ENCODE results near the gene TXNRD2.

DNA sequence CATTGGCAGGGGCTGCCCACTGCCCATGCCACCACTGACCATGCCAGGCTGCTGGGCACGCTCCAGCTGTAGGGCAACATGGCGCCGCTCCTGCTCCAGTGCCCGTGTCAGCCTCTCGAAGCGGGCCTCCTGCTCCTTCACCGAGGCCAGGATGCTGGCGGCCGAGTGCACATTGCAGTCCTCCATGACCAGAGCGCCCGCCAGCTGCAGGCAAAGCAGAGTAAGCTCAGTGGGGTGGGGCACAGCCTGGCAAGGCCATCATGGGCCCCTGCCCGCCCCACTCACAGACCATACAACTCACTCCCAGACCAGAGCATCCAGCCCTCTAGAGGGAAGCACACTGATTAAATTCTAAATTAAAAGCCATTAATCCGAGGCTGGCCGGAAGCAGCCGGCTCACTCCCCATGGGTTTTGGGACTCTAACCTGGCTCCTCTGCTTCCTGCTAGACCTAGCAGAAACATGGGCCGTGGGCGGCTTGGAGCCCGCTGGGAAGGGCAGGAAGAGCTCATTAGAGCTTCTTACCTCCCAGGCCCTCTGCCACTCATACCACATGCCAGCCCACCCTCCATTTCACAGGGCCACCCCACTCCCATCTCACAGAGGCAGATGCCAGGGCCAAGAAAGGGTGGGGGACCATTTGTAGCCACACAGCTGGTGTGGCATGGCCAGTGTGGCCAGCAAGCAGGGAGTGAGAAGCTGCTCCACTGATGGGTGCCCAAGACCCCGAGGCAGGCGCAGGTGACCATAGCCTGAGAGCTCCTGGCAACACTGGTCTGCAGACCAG lies 49.2 kb upstream of the TXNRD2 start:
- no peak for TF ChIP-seq POLR2A (IDR thresholded peaks at IDR 0.05)
- no peak for TF ChIP-seq CTCF (IDR thresholded peaks at IDR 0.05)
- no peak for TF ChIP-seq EP300 (IDR thresholded peaks at IDR 0.05)
- no peak for TF ChIP-seq POLR2AphosphoS5 (IDR thresholded peaks at IDR 0.05)
